Stimulated activated naive CD4-positive, alpha-beta T cell treated with Interleukin-2 at 50 U/mL for 16 hours (primary cell): ENCODE data around the gene PIK3AP1.

Source experiments
- DNase-seq: peaks from one replicate; lab custom pipeline; 2025; lab: John Stamatoyannopoulos, UW

The PIK3AP1 gene

DNA sequence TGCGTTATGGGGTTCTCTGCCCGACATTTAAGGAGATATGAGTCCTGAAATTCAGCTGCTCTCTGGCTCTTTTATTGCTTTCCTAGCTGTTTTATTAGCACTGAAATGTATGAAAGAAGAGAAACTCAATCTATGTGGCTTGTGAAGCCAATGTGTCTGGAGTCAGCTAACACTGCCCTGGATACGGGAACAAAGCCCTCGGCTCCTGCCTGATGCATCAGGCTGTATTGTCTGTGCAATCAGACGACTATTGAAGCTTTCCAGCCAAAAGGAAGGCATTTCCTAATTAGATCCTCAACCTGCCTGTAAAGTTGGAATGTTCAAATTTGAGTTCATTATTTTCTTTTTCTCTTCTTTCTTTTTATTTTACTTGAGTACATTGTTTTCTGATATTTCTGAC, 111.5 kb downstream of the PIK3AP1 start:
- no peak for DNase-seq

DNA sequence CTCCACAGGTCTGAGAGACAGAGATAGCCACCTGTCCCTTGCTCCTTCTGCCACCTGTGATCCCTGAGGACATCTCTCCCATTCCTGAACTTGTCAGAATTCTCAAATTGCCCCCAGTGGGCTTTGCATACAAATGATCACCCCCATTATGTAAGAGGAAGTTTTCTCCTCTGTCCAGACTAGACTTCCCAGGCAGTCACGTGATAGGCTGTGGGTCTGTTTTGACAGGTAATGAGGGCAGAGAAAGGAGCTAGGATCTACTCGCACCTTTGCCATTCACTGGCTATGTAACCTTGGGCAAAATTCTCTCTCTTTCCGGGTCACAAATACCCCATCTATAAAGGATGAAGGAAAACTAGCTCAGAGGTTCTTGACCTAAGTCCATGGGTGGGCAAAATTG, 112.1 kb downstream of the PIK3AP1 start:
- no peak for DNase-seq

DNA sequence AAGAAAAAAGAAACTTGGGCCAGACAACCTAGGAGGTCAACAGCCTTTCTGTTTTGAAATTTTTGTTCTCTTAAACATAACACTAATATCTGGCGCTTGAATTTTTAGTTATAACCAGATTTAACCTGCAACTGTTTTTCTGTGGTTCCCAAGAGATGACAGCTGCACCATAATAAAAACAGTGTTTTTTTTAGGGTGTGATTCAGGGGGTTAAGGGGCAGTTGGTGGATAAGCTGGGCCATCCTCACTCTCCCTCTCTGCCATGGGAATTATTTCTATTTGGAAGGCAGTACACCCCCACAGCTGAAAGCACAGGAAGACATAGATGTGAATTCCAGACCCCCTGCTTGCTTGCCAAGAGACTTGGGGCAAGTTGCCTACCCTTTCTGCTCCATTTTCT, 113.4 kb downstream of the PIK3AP1 start:
- DNase-seq, result no peak

DNA sequence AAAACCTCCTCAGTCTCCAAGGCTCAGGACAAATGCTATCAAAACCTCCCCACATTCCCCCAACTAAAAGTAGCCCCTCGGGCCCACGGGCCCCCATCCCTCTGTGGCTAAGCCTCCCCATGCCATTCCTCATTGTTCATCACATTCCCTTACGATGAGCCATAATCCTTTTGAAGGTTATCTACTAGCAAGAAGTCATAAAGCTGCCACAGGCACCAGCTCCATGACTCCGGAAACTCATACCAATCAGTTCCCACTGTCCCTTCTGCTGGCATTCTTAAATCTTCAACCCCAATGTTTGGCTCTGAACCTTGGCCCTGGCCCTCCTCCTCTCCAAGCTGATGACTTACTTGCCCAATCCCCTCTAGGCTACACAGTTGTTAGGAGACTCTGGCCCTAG, 114.1 kb downstream of the PIK3AP1 start:
- no peak for DNase-seq

DNA sequence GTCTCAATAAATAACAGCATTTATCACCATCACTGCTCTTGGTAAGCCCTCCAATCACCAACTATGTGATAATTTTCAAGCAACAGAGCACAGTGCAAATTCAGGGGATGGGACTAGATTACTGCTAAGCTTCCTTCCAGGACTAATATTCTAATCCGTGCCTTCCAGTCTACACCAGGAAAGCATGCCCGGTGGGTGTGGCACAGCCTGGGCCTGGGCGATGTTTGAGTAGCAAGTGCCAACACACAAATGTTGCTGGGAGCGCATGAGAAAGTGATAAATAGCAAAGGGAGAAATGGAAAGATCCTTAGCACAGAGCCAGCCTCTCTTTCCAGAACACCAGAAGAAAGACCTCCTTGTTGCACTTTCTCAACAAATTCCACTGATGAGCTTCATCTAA, 120.0 kb downstream of the PIK3AP1 start:
- no peak for DNase-seq

DNA sequence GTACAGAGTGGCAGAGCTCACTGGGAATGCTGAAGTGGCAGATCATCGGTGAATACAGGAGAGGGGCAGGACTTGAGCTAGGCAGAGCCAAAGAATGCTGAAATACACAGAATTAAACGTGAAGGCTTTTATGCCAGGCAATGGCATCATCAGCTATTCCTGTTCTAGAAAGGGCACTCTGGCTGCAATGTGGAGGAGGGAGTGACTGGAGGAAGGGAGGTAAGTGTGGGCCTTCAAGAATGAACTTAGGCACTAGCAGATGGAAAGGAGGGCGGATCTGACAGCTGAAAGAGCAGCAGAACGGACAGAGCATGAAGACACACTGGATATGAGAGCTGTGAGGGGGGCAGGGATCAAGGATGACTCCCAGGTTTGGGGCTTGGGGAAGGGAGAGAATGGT, 121.5 kb downstream of the PIK3AP1 start:
- DNase-seq, result no peak

DNA sequence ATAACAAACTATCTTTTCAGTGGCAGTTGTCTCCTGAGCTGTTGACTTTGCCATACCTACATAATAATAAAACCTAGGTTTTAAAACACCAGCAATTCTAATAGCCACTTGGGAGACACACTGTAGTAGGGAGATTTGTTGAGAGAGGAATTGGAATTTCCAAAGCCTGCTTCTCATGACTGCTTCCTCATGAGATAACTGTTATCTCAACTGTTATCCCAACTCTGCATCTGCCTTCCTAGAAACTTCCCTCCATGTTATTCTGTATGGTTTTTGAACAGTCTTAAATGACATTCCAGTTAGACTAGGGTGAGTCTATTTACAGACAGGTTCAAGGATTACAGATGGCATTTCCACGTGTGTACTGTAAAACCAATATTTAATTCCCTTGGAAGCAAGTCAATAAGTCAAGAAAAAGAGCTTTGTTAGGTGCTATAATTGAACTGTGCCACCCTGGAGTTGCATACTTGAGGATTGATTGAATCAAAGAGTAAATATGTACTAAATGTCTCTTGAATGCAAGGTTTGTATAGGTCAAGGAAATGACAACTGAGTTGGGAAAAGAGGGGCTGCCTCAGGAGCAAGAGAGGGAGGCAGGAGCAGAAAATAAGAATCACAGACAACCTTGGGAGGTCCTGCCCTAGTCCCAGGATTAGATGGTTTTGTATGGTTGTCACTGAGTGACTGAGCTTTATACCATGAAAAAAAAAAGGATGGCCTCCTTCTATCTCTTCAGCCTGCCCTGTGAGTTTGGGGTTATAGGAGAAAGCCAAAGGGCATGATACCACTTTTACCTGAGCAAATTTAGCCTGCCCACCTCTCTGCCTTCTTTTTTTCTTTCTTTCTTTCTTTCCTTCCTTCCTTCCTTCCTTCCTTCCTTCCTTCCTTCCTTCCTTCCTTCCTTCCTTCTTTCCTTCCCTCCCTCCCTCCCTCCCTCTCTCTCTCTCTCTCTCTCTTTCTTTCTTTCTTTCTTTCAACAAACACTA, 123.6 kb downstream of the PIK3AP1 start:
- no peak for DNase-seq

DNA sequence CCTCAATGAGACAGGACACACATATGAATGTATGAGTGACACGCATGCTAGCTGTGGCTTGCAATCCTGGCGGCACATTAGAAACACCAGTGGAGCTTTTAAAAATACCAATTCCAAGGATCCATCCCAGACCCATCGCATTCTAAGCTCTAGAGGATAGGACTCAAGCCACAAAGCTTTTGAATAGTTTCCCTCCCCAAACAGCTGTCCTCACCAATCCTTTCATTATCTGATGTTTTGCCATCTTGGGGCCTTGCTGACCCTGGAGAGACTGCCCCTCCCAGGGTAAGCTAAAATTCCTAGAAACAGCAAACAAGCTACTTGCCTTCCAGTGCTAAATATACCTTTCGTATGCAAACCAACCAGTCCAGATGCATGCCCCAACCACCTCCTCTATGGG, 124.6 kb downstream of the PIK3AP1 start:
- no peak for DNase-seq

DNA sequence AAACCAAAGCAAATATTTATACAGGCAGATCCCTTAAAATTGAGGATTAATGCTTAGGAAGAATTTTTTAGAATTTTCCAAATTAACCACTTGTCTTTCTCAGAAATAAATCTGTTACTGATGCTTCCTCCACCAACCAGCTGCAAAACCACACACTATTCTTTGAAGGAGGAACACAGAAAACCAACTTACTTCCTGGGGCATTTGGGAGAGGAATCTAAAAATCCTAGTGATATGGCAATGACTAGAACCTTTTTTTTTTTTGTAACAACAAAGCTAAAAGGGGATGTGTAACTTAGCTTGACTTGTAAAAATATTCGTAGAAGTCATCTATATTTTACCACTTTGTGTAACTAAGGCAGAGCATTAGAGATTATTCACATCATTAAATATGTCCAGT, 128.4 kb downstream of the PIK3AP1 start:
- DNase-seq, result no peak

DNA sequence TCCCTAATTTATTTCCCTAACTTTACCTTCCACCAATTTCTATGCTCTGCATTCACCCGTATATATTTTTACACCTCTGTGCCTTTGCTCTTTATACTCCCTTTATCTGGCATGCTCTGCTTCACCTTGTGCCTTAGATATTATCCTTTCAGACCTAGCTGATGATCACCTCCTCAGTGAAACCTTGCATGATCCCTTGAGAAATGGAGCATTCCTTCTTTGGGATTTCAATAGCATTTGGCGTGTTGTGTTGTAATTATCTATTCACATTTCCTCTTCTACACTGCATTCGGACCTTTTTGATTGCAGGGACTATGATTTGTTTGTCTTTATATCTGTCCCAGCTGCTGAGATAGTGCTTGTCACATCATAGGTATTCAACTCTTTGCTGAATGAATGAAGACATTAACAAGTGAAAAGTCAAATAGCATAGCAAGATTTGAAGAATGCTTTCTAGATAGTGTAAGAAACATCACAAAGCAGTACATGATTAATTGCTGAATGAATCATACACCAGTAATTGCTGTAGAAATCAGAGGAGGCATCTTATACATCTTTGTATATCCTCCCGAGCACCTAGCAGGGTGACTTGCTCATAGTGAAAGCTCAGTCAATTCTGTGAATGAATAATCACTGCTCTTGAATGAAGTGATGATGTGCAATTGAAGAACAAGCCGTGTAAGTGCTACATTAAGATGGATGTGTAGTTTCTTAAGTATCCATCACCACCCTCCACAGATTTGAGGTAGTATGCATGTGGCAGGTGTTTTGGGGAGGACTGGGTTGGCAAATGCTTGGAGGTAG, 131.5 kb downstream of the PIK3AP1 start:
- DNase-seq, result peak; percentile 23

DNA sequence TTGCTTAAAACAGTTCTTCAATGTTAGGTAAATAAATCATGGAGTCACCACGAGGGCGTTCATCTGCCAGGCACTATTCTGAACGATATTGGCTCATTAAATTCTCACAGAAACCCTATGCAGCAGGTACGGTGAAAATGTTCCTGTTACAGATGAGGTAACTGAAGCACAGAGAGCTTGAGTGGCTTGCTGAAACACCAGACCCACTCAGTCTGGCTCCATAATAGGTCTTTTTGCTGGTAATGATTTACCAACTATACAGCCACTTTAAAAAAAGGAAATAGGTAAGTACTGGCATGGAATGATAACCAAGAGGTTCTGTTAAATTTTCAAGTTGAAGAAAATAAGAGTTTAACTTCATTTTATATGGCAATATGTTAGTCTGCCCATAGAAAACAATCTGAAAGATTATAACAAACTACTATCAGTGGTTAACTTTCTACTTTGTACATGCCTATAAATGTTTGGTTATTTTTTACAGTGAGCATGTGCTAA, 132.2 kb downstream of the PIK3AP1 start:
- no peak for DNase-seq

DNA sequence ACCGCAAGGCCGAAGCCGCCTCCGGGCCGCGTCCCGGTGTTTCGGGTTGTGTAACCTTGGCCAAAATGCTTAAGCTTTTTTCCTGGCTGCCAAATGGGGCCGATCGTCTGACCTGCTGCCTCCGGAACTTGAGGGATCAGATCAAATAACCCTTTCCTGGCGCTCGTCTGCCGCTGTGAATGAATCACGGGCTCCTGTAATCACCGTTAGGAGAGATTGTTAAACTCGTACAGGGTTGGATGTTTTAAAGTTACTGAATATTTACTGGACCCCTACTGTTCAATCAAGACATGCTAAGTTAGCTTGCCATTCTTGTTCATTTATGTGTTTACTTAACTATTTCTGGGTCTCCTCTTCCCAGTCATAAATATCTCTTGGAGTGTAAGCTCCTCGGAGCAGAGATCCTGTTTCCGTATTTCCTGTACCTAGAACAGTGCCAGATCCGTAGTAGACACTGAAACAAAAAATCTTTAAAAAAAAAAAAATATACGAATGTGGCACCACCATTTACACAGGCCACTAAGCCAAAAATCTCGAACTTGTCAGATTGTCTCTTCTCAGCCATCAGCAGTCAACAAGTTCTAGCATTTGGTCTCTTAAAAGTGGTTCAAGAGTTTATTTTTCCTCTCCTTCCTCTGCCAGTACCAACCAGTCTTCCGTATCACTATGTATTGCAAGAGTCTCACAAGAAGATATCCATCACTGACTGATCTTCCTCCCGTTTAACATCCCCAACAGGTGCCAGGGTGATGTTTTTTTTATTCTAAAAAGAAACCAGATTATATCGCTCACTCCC, 132.9 kb downstream of the PIK3AP1 start:
- peak; percentile 51 for DNase-seq

DNA sequence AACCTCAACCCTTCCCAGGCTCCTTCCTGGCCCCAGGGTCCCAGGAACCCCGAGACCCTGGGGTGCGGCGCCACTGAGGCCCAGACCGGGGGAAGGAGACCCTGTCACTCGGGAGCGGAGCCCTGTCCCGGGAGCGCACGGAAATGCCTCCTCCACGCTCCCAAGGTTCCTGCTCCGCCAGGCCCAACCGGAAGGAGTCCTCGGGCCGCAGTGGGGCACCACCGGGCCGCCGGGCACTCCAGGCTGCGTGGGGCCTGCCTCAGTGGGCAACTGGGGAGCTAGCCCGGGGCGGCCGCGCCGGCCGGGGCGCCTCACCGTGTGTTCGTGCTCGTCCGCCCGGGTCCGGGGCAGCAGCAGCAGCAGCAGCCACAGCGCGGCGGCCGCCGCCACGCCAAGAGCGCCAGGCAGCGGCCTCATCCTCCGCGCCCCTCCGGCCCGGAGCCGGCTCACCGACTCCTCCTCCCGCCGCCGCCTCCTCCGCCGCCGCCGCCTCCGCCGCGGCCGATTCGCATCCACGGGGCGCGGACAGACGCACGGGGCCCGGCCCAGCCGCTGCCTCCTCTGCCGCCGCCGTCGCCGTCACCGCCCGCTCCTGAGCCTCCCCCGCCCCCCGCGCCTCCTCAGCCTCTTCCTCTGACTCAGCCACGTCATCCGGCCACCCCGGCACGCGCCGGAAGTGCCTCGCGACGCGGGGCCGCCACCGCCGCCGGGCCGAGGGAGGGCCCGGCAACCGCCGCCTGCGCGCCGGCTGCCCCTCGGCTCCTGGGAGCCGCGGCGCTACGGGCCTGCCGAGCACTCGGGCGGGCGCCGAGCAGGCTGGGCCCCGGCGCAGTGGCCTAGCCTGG, 133.7 kb downstream of the PIK3AP1 start, which contains the start of gene TM9SF3:
TM9SF3 (minus strand) TSS at position 594 of the 845 bp plus-strand sequence; CDS start at position 417, 177 bp downstream.
- peak; percentile 93 for DNase-seq

DNA sequence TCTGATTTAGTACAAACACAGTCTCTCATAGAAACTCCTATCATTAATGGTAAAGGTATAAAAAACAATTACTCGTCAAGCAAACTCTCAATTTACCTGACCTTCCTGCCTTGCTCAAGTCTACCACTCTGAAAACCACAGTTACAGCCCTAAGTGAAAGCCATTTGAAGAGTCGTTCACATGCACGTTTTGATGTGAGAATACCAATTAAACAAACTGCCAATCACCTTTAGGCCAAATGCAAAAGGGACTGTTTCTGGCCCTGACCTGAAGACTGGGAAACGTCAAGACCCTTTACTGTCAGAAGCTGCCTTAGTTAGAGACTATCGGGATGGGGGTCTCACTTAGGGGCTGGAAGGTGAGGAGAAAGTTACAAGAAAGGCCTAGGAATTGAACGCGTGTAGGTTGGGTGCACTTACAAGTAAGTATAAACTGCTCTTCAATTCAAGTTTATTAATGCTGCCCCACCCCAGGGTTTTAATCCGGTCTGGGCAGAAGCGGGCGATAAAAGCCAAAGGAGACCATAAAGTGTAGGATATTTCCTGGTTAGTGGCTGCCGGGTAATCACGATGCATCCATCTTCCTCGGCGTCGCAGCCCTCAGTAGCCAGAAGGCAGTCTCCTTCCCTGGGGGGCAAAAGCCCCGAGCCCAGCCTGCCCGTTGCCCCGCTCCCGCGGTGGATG, 134.4 kb downstream of the PIK3AP1 start:
- DNase-seq, result peak; percentile 23

DNA sequence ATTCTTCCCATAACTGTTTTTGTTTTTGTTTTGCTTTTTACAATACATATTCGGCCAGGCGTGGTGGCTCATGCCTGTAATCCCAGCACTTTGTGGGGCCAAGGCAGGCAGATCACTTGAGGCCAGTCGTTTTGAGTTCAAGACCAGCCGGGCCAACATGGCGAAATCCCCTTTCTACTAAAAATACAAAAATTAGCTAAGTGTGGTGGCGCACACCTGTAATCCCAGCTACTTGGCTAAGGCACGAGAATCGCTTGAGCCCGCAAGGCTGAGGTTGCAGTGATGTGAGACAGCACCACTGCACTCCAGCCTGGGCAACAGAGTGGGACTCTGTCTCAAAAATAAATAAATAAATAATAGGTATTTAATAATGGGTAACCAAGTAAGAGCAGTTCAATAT, 135.8 kb downstream of the PIK3AP1 start:
- DNase-seq, result no peak

DNA sequence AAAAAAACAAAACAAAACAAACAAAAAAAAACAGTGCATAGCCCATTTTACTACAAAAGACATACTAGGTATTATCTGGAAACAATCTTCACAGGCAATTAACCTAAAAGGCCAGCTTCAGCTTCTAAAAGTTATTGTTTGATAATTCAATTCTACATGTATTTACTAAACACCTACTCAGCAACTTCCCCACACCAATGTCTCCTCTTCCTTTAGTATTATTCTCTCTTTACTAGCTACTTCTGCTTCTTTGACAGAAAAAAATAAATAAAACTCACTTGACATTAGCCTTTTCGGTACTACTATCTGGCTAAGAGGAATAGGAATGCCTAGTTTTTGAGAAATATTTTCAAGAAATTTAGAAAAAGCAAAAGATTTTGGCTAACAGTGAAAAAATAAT, 136.3 kb downstream of the PIK3AP1 start:
- no peak for DNase-seq

DNA sequence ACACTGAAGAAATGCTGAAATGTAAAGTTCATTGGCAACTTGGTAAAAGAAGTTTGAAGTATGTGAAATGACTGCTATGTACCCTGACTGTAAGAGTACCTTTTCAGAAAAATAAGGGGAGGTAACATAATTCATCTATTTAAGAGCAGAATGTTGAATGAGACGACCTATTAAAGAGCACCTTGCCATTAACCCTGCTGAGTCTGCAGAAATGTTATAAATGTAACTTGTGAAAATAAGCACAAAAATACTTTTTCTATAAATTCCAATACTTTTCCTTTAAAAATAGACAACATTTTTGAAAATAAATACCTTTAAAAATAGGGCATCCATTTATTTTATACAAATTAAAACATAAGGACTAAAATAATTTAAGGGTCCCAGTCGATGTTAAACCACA, 141.2 kb downstream of the PIK3AP1 start:
- DNase-seq, result no peak

DNA sequence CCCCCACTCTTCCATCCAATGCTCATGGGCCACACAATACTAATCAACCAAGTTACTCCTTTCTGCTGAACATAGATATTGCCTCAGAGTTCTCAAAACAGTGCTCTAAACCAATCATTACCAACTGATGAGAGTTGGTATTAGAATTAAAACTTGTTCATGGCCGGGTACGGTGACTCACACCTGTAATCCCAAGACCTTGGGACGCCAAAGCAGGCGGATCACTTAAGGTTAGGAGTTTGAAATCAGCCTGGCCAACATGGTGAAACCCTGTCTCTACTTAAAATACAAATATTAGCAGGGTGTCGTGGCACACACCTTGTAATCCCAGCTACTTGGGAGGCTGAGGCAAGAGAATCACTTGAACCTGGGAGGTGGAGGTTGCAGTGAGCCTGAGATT, 141.7 kb downstream of the PIK3AP1 start:
- DNase-seq, result no peak

DNA sequence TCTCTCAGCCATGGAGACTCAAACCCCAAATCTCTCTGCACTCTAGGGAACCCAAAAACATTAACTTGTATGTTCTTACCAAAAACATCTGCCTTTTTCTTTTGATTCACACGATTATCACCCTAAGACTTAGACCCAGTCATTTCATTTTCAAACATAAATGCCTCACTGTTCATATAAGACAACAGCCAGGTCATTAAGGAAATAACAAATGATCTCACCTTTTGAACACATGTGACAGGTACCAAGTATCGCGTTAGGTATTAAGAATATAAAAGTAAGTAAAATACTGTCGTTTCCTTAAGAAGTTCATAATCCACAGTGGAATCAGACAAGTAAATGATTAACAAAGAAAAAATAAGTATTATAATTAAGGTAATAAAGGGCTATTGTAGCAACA, 142.3 kb downstream of the PIK3AP1 start:
- DNase-seq, result no peak

DNA sequence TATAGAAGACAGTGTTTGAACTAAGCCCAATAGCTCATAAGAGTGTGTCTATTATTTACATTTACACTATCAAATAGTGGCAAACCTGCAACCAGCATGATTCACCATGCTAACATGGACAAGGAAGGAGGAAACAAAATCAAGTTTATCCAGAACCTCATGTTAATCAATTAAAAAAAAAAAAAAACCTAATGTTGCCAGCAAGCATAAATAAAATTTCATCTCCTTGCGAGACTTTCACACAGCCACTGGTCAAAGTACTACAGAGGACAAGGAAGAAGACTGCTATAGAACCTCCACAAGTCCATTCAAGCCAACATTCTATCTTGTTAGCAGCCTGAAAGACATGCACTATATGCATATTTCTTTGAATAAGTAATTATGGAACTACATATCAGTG, 143.2 kb downstream of the PIK3AP1 start:
- no peak for DNase-seq
